Lower leg skin (tissue), 3 donors: ENCODE data around the gene ERCC4.

ENCODE experiments used
- CTCF ChIP-seq, 3 donors: fragments of 450-650 bp; IDR thresholded peaks; one replicate each; pipeline ENCODE4 v1.5.1; 2016; ENCODE audit warnings: antibody characterized with exemption in 3 of 3, mild to moderate bottlenecking in 3 of 3, moderate library complexity in 2 of 3
- POLR2A ChIP-seq, 2 donors: fragments of 450-650 bp; IDR thresholded peaks; one replicate each; pipeline ENCODE4 v1.6.1; 2016 to 2017; ENCODE audit warnings: antibody characterized with exemption in 2 of 2, mild to moderate bottlenecking in 1 of 2, moderate library complexity in 1 of 2

- TF ChIP-seq CTCF (IDR thresholded peaks at IDR 0.05): no peak
- TF ChIP-seq POLR2A (IDR thresholded peaks at IDR 0.05): no peak
Measured at GRCh38 chr16:13928646-13929045, 8.7 kb downstream of the ERCC4 start.
